GM06990 (cell line): ENCODE results near the gene ZFYVE26.
"Not testable (repeated sequence)": the region's sequence is repeated elsewhere in the genome, so short reads cannot be mapped to it uniquely, and the experiment has no call there.

Source experiments
- DNase-seq: peaks from one replicate; pipeline ENCODE4 v3.0.0-alpha.2; 2011; ENCODE audit not compliant: insufficient read length; ENCODE audit errors: extremely low read depth
- H3K27me3 ChIP-seq: replicated peaks from 2 replicates; pipeline ENCODE4 v1.6.0; 2011; ENCODE audit warnings: low read length; ENCODE audit not compliant: control insufficient read depth, insufficient read depth
- H3K36me3 ChIP-seq: 2 replicates; pipeline ENCODE4 v1.5.1; 2011; ENCODE audit warnings: low read length; ENCODE audit not compliant: control insufficient read depth, insufficient read depth
- H3K4me3 ChIP-seq: replicated peaks from 2 replicates; pipeline ENCODE4 v1.5.1; 2011; ENCODE audit warnings: low read depth, mild to moderate bottlenecking, control low read depth, low read length
- TF ChIP-seq, protein P1 (sequence below): IDR thresholded peaks from 2 replicates; pipeline ENCODE4 v1.5.1; 2011; ENCODE audit warnings: low read length, control low read depth, mild to moderate bottlenecking, inconsistent platforms; ENCODE audit not compliant: insufficient read depth, poor library complexity, severe bottlenecking

Gene ZFYVE26

DNA sequence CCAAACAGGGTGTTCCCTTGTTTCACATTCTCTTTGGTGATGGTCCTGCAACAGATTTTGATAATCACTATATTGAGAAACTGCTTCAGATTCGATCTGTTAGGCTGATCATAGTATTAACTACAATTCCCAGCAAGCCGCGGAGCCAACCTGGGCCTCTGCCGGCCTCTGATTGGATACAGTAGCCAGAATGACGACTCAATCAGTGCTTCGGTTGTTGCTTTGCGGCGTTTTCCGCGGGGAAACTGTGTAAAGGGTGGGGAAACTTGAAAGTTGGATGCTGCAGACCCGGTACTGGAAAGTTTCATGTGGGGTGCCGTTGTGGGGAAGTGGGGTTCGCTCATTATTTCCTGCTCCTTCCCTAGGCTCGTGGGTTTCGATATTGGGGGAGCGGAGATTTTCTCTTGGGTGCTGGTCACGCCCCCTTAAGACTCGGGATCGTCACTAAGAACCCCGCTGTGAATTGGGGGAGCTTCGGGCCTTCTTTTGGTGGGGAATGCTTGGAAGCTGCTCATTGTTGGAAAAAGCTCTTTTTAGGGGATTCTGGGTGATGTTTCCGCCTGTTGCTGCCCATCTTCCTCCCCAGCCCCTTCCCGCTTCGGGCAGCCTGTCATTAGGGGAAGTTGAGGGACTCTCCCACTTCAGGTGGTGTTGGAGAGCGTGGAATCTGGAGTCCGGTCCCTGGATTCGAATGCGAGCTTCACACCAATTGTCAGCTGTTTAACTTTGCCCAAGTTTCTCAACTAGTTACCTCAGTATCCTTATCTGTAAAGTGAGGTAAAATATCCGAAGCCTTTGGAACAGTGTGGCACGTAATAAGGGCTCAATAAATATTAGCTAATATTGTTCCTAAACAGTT, 3.4 kb upstream of the ZFYVE26 start, which contains the start of gene RAD51B:
Gene RAD51B (plus strand): TSS at position 217 of the 859 bp plus-strand sequence.
- TF ChIP-seq, protein P1, sequence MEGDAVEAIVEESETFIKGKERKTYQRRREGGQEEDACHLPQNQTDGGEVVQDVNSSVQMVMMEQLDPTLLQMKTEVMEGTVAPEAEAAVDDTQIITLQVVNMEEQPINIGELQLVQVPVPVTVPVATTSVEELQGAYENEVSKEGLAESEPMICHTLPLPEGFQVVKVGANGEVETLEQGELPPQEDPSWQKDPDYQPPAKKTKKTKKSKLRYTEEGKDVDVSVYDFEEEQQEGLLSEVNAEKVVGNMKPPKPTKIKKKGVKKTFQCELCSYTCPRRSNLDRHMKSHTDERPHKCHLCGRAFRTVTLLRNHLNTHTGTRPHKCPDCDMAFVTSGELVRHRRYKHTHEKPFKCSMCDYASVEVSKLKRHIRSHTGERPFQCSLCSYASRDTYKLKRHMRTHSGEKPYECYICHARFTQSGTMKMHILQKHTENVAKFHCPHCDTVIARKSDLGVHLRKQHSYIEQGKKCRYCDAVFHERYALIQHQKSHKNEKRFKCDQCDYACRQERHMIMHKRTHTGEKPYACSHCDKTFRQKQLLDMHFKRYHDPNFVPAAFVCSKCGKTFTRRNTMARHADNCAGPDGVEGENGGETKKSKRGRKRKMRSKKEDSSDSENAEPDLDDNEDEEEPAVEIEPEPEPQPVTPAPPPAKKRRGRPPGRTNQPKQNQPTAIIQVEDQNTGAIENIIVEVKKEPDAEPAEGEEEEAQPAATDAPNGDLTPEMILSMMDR, result no peak
- H3K4me3 ChIP-seq, result peak within 1 kb of the TSS; percentile 83
- no peaks in the 10 kb centered on the region for H3K36me3 ChIP-seq
- peak; percentile 86 for DNase-seq
- no peaks in the 10 kb centered on the region for H3K27me3 ChIP-seq

DNA sequence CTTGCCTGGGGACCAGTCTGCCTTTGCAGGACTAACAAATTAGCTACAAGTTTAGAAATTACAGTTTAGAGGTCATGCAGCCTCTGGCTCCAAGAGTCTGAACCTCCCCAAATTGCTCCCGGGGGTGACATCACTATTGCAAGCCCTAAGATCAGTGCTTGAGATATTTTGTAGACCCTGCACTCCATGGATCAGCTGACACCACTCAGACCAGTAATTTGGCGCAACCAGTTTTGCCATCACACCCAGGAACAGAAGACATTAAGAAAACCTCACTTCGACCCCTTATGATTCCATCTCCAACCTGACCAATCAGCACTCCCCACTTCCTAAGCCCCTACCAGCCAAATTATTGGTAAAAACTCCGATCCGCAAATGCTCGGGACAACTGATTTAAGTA, 2.1 kb upstream of the ZFYVE26 start:
- H3K27me3 ChIP-seq, H3K4me3 ChIP-seq, DNase-seq, H3K36me3 ChIP-seq: not testable (repeated sequence)

DNA sequence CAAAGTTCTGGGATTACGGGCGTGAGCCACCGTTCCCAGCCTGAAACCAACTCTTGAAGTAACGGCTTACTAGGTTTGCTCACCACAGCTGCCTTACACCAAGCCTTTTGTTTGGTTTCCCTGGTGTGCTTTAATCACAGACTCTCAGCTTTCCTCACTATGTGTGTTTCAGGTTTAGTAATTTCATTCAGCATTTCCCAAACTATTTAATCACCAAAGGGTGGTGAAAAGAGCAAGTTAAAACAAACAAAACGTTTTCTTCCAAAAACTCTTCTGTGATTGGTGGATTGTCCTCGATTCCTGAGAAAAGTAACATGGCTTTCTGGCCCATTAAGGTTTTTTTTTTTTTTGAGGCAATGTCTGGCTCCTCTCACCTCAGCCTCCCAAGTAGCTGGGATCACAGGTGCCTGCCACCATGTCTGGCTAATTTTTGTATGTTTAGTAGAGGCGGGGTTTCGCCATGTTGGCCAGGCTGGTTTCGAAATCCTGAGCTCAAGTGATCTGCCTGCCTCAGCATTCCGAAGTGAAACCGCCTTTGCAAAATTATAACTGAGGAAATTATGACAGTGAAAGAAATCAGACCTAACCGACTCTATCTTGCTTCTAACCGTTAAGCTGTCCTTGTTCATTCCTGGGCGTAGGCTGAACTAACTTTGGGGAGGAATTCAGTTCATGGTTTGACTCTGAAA, 1.5 kb upstream of the ZFYVE26 start:
- Histone ChIP-seq H3K36me3 (no peaks in the 10 kb centered on the region), H3K4me3 (no peak overlapping the region), H3K27me3 (no peaks in the 10 kb centered on the region)
- no peak for DNase-seq
- TF ChIP-seq, protein P1, result no peak

DNA sequence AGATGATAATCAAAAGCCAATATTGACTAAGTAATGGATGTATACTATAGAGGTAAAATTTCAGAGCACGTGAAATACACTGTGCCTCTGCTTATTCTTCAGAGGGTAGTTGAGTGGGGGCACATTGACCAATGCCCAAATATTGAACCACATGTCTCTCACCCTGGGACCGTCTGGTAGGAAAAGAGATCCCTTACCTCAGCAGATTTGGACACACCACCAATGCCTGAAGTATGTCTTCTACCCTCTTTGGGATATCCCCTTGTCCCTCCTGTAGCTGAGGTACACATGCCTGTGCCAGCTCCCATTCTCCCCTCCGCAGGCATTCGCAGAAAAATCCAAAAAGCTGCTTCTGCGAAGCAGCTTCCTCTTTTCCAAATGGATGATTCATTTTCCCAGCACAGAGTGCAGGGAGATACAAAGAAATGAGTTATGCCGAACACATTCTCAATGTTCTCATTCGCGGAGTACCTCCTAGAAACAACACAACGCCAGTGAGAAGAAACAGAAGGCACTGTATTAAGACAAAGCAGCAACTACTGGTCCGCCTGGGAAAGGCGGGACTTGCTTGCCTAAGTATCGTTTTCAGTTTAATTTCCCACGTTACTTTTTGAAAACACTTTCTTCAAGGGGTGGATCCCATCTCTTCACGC, 691 bp downstream of the ZFYVE26 start:
- H3K4me3 ChIP-seq, result peak overlapping the region; percentile 89
- no peaks in the 10 kb centered on the region for H3K27me3 ChIP-seq
- H3K36me3 ChIP-seq, result peaks cover 3% of the 10 kb centered on the region
- TF ChIP-seq, protein P1, result no peak
- DNase-seq, result no peak

DNA sequence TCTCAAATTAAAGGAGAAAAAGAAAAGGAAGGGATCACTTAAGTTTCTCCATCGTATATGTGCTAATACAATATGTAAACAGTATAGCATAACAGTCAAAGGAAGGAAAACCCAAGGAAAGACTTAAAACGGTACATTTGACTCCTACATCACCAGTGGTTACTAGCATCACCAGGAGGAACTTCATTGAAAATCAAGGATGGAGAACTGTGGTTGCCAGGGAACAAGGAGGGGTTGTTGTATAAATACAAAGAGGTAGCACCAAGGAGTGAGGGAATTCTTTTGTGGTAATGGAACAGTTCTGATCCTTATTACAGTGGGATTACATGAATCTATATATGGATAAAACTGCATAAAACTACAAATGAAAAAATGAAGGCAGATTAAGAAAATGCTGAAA, 1.6 kb downstream of the ZFYVE26 start:
- H3K27me3 ChIP-seq, result no peaks in the 10 kb centered on the region
- DNase-seq, result no peak
- peaks cover 6% of the 10 kb centered on the region for H3K36me3 ChIP-seq

More for the DNA sequence above, 1.6 kb downstream of the ZFYVE26 start:
- peak overlapping the region; percentile 89 for H3K4me3 ChIP-seq
- TF ChIP-seq, protein P1, result no peak
